NCI-H2081 (cell line): Measurements from ENCODE around the gene ATRIP.
"Not testable (repeated sequence)": the region's sequence is repeated elsewhere in the genome, so short reads cannot be mapped to it uniquely, and the experiment has no call there.

Source experiments
- DNase-seq, 2 experiments: peaks; one replicate each; lab custom pipeline; 2025; lab: John Stamatoyannopoulos, UW

Gene ATRIP

GRCh38 chr3:48469046-48469915 is 22.7 kb downstream of the ATRIP start:
- no peak for DNase-seq

GRCh38 chr3:48470286-48470685 is 23.7 kb downstream of the ATRIP start:
- no peak for DNase-seq

GRCh38 chr3:48472673-48472922 is 26.1 kb downstream of the ATRIP start:
- DNase-seq = no peak

- DNase-seq = peak; percentile 74 to 81
Measured at GRCh38 chr3:48472923-48473616, 26.5 kb downstream of the ATRIP start.

- no peak for DNase-seq
Measured at GRCh38 chr3:48473617-48473952, 27.0 kb downstream of the ATRIP start.

- DNase-seq = not testable (repeated sequence)
Measured at GRCh38 chr3:48474031-48474430, 27.5 kb downstream of the ATRIP start.

- DNase-seq = no peak
Measured at GRCh38 chr3:48474619-48475018, 28.1 kb downstream of the ATRIP start.

GRCh38 chr3:48475188-48475587 is 28.7 kb downstream of the ATRIP start:
- DNase-seq = no peak

GRCh38 chr3:48476426-48477053 is 30.0 kb downstream of the ATRIP start:
- peak in 1 of 2 experiments; percentile 34 for DNase-seq

- DNase-seq = no peak
Measured at GRCh38 chr3:48477959-48478520, 31.5 kb downstream of the ATRIP start.

GRCh38 chr3:48478626-48479555 is 32.4 kb downstream of the ATRIP start:
- no peak for DNase-seq

- not testable (repeated sequence) for DNase-seq
Measured at GRCh38 chr3:48480891-48481290, 34.4 kb downstream of the ATRIP start.

- not testable (repeated sequence) for DNase-seq
Measured at GRCh38 chr3:48482822-48483221, 36.3 kb downstream of the ATRIP start.

- no peak for DNase-seq
Measured at GRCh38 chr3:48486952-48487351, 40.4 kb downstream of the ATRIP start.

GRCh38 chr3:48492461-48493202 is 46.1 kb downstream of the ATRIP start:
- no peak for DNase-seq

- DNase-seq = no peak
Measured at GRCh38 chr3:48493203-48493501, 46.6 kb downstream of the ATRIP start.

GRCh38 chr3:48500656-48501055 is 54.1 kb downstream of the ATRIP start:
- no peak for DNase-seq

- no peak for DNase-seq
Measured at GRCh38 chr3:48501196-48501595, 54.7 kb downstream of the ATRIP start.

GRCh38 chr3:48502121-48502520 is 55.6 kb downstream of the ATRIP start:
- no peak for DNase-seq

GRCh38 chr3:48502728-48503168 is 56.2 kb downstream of the ATRIP start:
- no peak for DNase-seq

GRCh38 chr3:48503401-48504050 is 57.0 kb downstream of the ATRIP start:
- no peak for DNase-seq
